NCI-H2081 (cell line): Measurements from ENCODE around the gene ZBTB42.

Source experiments
- DNase-seq, 2 experiments: peaks; one replicate each; lab custom pipeline; 2025; lab: John Stamatoyannopoulos, UW

ZBTB42 gene

GRCh38 chr14:104794993-104795780, 5.7 kb upstream of the ZBTB42 start, which contains the start of gene AKT1:
TSS of gene AKT1 (minus strand) at chr14:104795748. CDS start at chr14:104792643, 3,105 bp downstream.
- DNase-seq, result peak in 1 of 2 experiments; percentile 26

DNA sequence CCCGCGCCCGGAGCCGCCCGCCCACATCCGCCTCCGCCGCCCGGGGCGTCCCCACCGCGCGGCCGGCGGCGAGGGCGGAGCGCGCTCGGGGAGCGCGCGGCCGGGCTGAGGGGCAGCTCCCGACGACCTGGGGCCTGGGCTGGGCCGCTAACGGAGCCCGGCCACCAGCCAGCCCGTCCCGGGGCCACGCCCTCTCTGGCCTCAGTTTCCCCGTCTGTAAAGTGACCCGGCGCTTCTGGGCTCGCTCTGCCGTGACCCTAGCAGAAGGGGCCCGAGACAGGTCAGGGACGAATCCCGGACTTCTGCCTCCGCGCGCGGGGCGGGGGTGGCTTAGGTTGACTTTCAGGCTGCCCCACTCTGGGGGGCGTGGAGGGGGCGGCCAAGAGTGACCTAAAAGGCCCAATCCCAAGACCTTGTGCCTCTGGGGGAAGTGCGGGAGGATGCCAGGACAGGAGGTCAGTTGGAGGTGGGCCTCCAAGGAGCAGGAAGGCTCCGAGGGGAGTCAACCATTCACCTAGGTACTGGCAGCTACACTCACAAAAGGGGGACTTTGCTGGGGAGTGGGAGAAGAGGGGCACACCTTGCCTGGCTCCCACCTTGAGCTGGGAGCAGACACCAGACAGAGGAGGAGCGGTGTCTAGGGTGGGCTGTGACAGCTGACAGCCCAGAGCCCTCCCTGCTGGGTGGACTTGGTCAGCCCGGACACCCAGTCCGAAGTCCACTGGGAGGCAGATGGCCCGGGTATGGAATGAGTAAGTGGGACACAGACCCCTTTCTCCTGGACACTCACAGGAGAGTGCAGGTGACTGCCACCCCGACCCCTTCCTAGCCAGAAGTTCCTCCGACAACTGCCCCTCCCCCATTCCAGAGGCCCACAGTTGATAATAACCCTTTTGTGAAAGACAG, 4.9 kb upstream of the ZBTB42 start:
- peak; percentile 47 to 52 for DNase-seq

GRCh38 chr14:104796687-104797081, 4.2 kb upstream of the ZBTB42 start:
- no peak for DNase-seq

- no peak for DNase-seq
Measured at GRCh38 chr14:104797115-104798044, 3.5 kb upstream of the ZBTB42 start.

DNA sequence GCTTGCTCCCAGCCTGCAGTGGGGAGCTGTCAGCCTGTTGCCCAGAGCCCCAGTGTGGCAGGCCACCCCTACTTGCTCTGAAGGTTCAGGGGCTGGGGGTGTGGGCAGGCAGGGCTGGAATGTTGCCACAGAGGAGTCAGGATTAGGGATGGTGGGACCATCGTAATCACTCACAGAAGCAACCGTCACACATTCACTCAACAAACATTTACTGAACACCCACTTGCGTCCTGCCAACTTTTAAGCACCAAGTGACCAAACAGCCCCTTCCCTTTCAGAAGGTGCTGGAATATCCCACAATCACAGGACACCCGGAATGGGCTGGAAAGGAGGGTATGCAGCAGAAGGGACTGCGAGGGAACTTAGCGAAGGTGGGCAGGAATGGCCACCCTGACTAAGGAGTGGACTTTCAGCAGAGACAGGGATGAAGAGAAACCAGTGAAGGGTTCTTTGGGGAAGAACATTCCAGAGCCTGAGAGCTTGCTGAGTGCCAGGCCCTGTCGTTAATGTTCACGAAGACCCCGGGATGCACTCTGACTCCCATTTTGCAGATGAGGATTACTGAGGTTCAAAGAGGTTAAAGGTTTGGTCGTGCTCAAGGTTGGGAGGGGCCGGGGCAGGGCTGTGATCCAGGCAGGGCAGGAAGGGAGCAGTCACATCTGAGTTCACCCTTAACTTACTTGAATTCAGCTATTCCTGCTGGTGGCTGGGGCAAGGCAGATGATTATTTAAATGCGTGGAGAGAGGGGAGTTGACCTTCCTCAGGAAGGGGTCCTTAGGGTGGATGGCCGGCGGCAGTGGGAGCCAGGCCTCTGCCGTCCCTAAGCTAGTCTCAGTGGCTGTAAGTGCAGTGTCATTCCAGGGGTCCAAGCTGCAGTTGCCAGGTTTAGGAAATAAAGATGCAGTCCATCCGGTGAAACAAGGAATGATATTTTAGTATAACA, 2.3 kb upstream of the ZBTB42 start:
- no peak for DNase-seq

DNA sequence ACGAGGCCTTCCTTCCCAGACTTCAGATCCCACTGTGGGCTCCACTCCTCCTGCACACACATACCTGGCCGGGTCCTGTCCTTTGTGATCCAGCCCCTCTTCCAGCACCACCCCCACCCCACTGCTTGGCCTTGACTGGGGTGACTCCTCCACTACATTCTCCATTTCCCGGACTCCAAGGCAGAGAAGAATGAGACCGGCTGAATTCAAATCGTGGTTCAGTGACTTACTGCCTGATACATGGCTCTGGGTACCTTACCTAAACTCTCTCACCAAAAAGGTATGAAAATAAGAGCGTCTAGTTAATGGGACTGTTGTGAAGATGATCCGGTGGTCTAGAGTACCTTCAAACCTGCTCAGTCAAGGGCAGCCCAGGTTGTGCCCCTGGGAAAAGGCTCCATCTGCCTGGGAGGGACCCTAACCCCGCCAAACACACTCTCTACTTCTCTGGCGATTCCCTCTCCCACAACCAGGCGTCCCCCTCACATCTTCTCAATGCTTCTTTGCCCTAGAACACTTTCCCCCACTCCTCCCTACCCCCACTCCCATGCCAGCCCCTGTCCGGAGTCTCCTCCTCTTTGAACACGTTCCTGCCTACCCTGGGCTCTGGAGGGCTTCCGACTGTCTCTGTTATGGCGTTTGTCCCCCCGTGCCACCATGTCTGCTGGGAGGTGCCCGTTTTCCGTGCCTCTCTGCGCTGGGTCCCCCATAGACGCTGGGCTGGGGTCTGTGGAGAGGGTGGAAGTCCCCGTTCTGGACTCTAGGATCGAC, 1.5 kb upstream of the ZBTB42 start:
- no peak for DNase-seq

DNA sequence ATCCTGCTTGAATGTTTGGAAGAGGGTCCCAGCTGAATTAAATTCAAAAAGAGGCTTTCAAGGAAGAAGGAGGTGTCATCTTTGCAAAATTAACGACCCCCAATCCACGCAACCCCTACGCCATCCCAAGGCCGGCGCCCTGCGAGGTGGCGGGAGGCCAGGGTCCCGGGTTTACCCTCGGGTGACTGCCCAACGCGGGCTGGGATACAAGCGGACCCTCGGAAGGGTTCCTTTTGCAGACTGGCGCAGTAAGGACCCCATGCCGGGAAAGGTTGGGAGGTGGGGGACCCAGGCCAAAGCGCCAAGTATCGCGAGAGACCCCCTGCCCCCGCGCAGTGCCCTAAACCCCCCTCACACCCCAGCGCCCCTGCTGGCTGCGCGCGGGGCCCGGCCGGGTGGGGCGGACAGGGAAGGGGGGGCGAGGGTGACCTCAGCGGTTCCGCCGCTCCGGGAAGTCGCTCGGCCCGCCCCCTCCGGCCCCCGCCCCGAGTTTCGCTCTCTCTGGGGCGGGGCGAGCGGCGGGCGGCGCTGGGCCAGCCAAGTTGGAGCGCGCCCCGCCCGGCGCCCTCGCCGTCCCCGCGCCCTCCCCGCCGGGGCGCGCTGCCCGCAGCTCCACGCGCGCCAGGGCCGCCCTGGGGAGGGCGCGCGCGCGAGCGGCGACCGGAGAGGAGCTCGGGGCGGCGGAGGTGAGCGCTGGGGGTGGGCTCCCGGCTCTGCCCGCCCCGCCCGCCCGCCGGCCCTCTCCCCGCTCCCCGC, 708 bp upstream of the ZBTB42 start:
- peak; percentile 55 to 62 for DNase-seq

- DNase-seq, result no peak
Measured at GRCh38 chr14:104801520-104802393, 856 bp downstream of the ZBTB42 start.

- DNase-seq, result no peak
Measured at GRCh38 chr14:104802394-104803184, 1.7 kb downstream of the ZBTB42 start.

DNA sequence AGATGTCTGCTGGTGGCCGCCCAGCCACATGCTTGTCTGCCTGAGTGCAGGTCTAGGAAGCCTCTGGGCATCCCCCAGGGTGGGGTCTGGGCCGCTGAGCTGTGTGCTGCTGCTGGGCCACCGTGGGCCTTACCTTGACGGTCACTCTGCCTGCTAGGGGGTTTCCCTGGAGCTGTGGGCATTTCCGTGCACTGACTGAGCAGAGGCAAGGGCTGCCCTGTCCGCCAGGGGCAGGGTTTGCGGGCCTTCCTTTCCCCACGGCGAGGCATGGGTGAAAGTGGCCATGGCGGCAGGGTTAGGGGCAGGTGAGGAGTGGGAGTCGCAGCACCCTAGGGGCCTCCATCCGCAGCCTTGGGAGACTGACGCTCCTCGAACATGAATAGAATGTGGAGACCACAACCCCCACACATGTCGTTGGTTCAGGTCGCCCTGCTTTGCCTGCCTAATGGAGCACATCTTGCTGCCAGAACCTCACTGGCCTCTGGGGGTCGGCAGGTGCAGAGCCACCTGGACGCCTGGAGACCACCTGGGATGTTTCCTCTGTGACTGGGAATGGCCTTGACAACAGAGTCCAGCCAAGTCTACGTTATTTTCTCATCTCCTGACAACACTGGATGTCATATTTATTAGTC, 2.5 kb downstream of the ZBTB42 start:
- peak in 1 of 2 experiments; percentile 42 for DNase-seq

DNA sequence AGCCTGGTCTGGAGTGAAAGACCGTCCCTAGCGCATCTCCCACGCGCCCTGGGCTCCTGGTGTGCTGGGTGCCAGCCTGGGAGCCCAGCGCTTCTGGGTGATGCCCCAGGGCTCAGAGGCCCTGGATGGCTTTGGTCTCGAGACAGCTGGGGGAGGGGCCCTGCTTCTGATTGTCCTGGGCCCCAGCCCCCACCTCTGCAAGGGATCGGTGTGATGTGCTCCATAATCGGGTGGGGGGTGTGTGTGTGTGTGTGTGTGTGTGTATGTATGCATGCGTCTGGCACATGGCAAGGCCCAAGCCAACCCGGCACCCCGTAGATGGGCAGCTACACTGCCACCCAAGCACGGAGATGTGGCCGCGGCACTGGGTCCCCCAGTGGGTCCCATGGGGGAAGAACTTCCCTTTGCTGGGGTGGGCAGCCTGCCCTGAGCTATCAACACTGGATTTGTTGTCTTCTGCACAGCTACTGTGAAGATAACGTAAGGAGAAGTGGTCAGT, 3.1 kb downstream of the ZBTB42 start:
- DNase-seq, result no peak

GRCh38 chr14:104804481-104805325, 3.8 kb downstream of the ZBTB42 start:
- no peak for DNase-seq

DNA sequence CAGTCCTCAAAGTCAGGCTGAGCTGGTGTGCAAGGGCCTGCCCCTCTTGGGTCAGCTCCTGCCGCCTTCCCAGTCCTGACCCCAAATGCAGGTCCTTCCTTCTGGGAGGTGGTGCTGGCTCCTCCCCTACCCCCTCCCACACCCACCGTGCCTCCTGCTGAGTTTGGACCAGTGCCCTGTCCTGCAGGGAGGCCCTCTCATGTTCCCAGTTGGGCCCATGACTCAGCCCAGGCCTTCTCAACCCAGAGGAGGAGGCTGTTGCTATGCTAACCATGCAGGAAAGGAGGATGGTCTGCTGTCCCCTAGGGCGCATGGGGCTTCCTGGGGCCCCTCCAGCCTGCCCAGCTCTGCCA, 4.4 kb downstream of the ZBTB42 start:
- peak in 1 of 2 experiments; percentile 38 for DNase-seq

DNA sequence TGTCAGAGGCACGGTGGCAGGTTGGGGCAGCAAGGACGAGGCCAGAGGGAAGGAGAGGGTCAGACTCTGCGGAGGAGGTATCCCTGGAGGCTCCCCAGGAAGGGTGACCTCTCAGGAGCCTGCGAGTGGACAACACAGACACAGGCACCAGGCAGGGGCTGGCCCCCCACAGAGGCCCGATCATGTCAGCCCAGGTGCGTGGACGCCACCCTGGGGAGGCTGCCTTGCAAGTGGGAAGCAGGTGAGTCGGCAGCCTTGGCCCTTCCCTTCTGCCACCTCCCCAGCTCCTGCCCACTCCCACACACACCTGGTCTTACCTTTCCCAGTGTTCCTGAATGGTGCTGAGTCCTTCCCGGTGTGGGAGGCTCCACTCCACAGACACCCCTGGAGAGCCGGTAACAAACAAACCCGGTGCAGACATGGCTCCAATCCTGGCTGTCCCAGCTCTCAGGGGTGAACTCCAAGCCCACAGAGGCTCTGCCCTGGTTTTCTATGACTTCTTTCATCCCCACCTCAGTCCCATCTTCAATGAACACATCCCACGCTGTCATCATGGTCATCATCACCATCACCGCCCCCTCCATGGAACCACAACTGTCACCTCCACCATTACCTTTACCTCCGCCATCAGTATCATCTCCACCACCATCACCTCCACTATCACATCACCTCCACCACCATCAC, 5.2 kb downstream of the ZBTB42 start:
- DNase-seq, result no peak
